ENCODE results near the gene TGFBR3L. TPM values are rescaled to one million over a fixed set of nuclear protein-coding genes. Genes with fewer than 3 reads are reported as not detected.
A peak's percentile ranks its signal among the peaks of the same experiment; 100 is the strongest.
"Not testable (repeated sequence)": the region's sequence is repeated elsewhere in the genome, so short reads cannot be mapped to it uniquely, and the experiment has no call there.

Gene TGFBR3L
- total RNA-seq, 2 experiments from 2014 or later, result 2.6 to 3.2 TPM

DNA sequence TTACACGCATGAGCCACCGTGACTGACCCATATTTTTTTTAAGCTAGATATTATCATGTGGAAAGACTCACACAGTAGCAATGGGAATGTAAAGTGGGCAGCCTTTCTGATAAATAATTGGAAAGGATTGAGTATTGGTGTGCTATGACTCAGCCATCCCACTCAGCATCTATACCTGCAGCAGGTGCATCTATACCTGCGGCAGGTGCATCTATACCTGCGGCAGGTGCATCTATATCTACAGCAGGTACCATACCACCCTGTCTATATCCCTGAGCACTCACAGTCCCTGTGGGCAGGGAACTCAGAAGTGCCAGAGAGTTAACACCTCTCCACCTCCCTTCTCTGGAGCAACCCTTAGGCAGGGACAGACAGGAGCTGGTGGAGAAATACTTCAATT lies 31.5 kb upstream of the TGFBR3L start:
- no peak overlapping the region for H3K27ac Mint-ChIP-seq
- DNase-seq, result no peak
- intact Hi-C loops (cut with DNase I, micrococcal nuclease), result no loop called here
- ATAC-seq, result no peak
- ChIA-PET POLR2A (no interaction called here), CTCF (interaction anchor here (0.6 to 0.9 kb wide), 3 partner anchors 29 to 79 kb away, joined by 3 to 4 read pairs (median 3); no protein-coding TSS in a partner anchor)
- H3K4me3 Mint-ChIP-seq, result no peak overlapping the region
- no peaks in the 10 kb centered on the region for H3K27me3 Mint-ChIP-seq
- no peaks in the 10 kb centered on the region for H3K4me1 Mint-ChIP-seq
- H3K36me3 Mint-ChIP-seq (ENCODE audit: low read depth), result no peaks in the 10 kb centered on the region
- H3K9me3 Mint-ChIP-seq (ENCODE audit: low read depth), result no peaks in the 10 kb centered on the region

DNA sequence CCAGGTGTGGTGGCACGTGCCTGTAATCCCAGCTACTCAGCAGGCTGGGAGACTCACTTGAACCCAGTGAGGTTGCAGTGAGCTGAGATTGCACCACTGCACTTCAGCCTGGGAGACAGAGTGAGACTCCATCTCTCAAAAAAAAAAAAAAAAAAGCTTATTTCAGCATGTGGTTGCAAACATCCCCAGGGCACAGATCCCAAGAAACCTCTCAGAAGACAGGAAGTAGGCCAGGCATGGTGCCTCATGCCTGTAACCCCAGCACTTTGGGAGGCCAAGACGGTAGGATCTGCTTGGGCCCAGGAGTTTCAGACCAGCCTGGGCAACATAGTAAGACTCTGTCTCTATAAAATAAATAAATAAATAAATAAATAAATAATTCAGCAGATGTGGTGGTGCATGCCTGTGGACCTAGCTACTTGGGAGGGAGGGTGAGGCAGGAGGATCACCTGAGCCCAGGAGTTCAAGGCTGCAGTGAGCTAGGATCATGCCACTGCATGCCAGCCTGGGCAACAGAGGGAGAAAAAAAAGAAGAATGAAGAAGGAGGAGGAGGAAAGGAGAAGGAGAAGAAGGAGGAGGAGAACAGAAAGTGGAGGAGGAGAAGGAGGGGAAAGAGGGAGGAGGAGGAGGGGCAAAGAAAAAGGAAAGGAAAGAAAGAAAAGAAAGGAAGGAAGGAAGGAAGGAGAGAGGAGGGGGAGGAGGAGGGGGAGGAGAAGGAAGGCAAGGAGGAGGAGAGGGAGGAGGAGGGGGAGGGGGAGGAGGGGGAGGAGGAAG lies 30.6 kb upstream of the TGFBR3L start:
- POLR2A ChIA-PET, result no interaction called here
- DNase-seq (no peak), ATAC-seq (no peak)
- Mint-ChIP-seq H3K9me3 (ENCODE audit: low read depth) (no peaks in the 10 kb centered on the region), H3K4me1 (no peaks in the 10 kb centered on the region), H3K36me3 (ENCODE audit: low read depth) (no peaks in the 10 kb centered on the region), H3K27ac (no peak overlapping the region), H3K4me3 (no peak overlapping the region), H3K27me3 (peaks cover 3% of the 10 kb centered on the region)
- intact Hi-C loops (cut with DNase I, micrococcal nuclease), result no loop called here
- CTCF ChIA-PET, result interaction anchor here (0.6 to 0.9 kb wide), 2 partner anchors 30 to 79 kb away, joined by 3 read pairs; no protein-coding TSS in a partner anchor

DNA sequence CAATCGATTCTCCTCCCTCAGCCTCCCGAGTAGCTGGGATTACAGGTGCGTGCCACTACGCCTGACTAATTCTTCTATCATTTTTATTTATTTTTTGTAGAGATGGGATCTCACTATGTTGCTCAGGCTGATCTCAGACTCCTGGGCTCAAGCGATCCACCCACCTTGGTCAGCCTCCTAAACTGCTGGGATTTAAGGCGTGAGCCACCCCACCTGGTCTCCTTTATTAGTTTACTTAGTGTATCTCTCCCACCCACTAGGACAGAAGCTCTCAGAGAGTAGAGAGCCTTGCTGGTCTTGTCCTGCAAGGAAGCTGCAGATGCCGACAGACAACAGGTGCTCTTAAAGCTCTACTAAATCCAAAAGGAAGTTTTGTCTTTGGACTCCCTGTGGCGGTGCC lies 28.8 kb upstream of the TGFBR3L start:
- ChIA-PET POLR2A (no interaction called here), CTCF (interaction anchor here (1.2 to 1.5 kb wide), 2 partner anchors 10 to 13 kb away, joined by 3 to 4 read pairs; no protein-coding TSS in a partner anchor)
- H3K36me3 Mint-ChIP-seq (ENCODE audit: low read depth), result no peaks in the 10 kb centered on the region
- DNase-seq (no peak), ATAC-seq (no peak)
- no peaks in the 10 kb centered on the region for H3K9me3 Mint-ChIP-seq (ENCODE audit: low read depth)
- H3K4me1 Mint-ChIP-seq, result no peaks in the 10 kb centered on the region
- no peak overlapping the region for H3K27ac Mint-ChIP-seq
- no peak overlapping the region for H3K4me3 Mint-ChIP-seq
- intact Hi-C loops (cut with DNase I, micrococcal nuclease), result no loop called here
- H3K27me3 Mint-ChIP-seq, result peaks cover 4% of the 10 kb centered on the region

DNA sequence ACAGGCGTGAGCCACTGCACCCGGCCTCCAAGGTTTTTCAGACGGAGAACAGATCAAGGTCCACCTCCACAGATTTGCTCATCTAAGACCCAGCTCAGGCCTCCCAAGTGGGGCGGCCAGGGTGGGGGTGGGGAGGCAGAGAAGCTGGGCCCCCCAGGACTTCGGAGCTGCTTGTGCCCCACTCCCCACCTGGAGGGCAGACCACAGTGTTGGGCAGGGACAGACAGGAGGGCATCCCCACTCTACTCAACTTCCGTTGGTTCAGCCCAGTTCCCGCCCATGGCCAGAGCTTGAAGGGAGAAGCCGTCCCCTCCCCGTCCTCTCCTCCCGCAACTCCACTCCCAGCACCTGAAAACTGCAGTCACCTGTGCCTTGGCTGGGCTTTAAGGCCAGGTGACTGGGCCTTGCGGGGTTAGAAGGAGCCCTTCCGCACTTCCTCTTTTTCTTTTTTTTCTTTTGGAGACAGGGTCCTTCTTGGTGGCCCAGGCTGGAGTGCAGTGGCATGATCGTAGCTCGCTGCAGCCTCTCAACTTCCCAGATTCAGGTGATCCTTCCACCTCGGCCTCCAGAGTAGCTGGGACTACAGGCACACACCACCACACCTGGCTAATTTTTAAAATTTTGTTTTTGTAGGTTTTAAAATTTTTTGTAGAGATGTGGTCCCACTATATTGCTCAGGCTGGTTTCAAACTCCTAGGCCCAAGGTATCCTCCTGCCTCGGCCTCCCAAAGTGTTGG lies 27.1 kb upstream of the TGFBR3L start:
- H3K4me3 Mint-ChIP-seq, result no peak overlapping the region
- H3K36me3 Mint-ChIP-seq (ENCODE audit: low read depth), result no peaks in the 10 kb centered on the region
- DNase-seq, result no peak
- ChIA-PET CTCF (interaction anchor here (0.6 kb wide), 1 partner anchor 21 kb away, joined by 4 read pairs; no protein-coding TSS in a partner anchor), POLR2A (interaction anchor here (0.6 kb wide), 1 partner anchor 172 kb away, joined by 3 read pairs; no protein-coding TSS in a partner anchor)
- ATAC-seq, result no peak
- H3K4me1 Mint-ChIP-seq, result no peaks in the 10 kb centered on the region
- no peak overlapping the region for H3K27ac Mint-ChIP-seq
- H3K27me3 Mint-ChIP-seq, result peaks cover 6% of the 10 kb centered on the region
- H3K9me3 Mint-ChIP-seq (ENCODE audit: low read depth), result no peaks in the 10 kb centered on the region
- intact Hi-C loops (cut with DNase I, micrococcal nuclease), result loop anchor here in 1 of 2 experiments (2.0 kb wide), 1 partner anchor 15 kb away; no protein-coding TSS in a partner anchor

DNA sequence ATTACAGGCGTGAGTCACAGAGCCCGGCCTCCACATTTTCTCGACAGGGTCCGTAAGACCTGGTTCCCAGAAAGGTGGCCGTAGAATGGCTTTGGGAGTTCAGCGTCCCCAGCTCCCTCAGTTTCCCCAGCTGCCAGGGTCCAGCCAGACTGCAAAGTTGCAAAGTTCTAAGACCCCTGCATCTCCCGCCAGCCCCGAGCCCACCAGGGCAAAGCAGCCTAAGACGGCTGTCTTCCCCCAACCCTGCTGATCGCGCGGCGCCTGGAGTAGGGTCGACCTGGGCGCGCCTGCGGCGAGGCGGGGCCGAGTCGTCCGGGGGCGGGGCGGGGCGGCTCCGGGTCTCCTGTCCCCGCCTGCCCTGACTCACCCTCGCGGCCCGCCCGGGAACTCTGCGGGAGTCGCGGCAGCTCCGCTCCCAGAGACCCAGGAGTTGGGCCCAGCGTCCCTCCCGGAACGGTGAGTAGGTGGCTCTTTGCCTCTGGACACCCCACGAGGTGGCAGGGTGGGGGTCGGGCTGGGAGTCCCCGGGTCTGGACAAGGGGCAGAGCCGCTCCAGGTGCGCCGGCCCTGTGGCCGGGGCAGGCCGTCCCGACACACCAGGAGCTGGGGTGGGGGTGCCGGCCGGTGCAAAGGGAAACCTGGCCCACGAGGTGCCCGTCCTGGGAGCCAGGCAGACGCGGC lies 26.3 kb upstream of the TGFBR3L start, which contains the start of gene LRRC8E:
TSS of gene LRRC8E (plus strand) at position 366 of the 681 bp plus-strand sequence. CDS start 7,094 bp downstream, outside the sequence.
- DNase-seq (peak; percentile 71), ATAC-seq (peak; percentile 94)
- H3K4me3 Mint-ChIP-seq, result no peak within 1 kb of the TSS
- no peaks in the 10 kb centered on the region for H3K4me1 Mint-ChIP-seq
- H3K36me3 Mint-ChIP-seq (ENCODE audit: low read depth), result no peaks in the 10 kb centered on the region
- POLR2A ChIA-PET, result no interaction called here
- CTCF ChIA-PET, result no interaction called here
- no peak within 1 kb of the TSS for H3K27ac Mint-ChIP-seq
- H3K27me3 Mint-ChIP-seq, result peaks cover 6% of the 10 kb centered on the region
- intact Hi-C loops (cut with DNase I, micrococcal nuclease), result loop anchor here in 1 of 2 experiments (2.0 kb wide), 1 partner anchor 15 kb away; no protein-coding TSS in a partner anchor
- H3K9me3 Mint-ChIP-seq (ENCODE audit: low read depth), result no peaks in the 10 kb centered on the region

DNA sequence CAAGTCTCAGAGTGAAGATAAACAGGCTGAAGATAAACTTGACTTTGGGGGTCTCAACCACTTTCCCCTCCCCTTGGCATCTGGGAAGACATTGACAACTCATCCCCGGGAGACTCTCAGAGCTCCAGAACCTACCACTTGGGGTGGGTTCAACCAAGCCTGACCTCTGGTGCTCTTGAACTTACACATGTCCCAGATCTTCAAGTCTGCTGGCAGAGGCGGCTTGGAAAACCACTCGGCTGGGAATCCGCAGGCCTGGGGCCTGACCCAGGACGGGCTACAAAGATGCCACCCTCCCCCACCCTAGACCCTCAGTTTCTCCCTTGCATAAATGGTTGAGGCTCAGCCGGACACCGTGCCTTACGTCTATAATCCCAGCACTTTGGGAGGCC lies 25.8 kb upstream of the TGFBR3L start:
- Mint-ChIP-seq H3K9me3 (ENCODE audit: low read depth) (no peaks in the 10 kb centered on the region), H3K27ac (no peak overlapping the region), H3K4me1 (no peaks in the 10 kb centered on the region), H3K27me3 (peaks cover 6% of the 10 kb centered on the region), H3K36me3 (ENCODE audit: low read depth) (no peaks in the 10 kb centered on the region), H3K4me3 (no peak overlapping the region)
- ATAC-seq, result no peak
- DNase-seq, result no peak
- intact Hi-C loops (cut with DNase I, micrococcal nuclease), result loop anchor here in 1 of 2 experiments (2.0 kb wide), 1 partner anchor 16 kb away; no protein-coding TSS in a partner anchor
- CTCF ChIA-PET, result interaction anchor here (0.7 kb wide), 1 partner anchor 55 kb away, joined by 3 read pairs; the partner anchor contains the start of gene TIMM44
- POLR2A ChIA-PET, result no interaction called here

DNA sequence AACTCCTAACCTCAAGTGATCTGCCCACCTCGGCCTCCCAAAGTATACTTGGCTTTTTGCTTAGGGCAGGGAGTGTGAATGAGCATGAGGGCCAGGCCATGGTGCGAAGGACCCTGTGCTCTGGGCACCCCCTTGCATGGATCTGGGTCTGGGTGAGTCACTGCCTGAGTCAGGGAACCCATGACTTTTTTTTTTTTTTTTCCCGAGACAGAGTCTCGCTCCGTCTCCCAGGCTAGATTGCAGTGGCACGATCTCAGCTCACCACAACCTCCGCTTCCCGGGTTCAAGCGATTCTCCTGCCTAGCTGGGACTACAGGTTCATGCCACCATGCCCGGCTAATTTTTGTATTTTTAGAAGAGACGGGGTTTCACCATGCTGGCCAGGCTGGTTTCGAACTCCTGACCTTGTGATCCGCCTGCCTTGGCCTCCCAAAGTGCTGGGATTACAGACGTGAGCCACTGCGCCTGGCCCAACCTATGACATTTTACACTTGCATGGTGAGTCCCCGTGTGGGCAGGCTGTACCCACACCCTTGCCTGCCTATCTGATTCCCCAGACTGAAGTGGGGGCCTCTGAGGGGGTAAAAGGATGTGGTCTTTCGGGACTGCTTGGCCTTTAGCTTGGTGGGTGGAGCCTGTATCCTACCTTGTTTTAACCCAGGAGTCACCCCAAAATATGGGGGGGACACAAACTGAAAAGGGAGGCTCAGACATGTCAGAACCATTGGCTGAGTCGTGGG lies 21.1 kb upstream of the TGFBR3L start:
- H3K27ac Mint-ChIP-seq; H3K9me3 Mint-ChIP-seq (ENCODE audit: low read depth); POLR2A ChIA-PET; H3K36me3 Mint-ChIP-seq (ENCODE audit: low read depth); H3K4me1 Mint-ChIP-seq; intact Hi-C loops (cut with DNase I, micrococcal nuclease); DNase-seq; H3K4me3 Mint-ChIP-seq; H3K27me3 Mint-ChIP-seq; ATAC-seq: not testable (repeated sequence)
- CTCF ChIA-PET, result interaction anchor here (1.3 kb wide), 1 partner anchor 40 kb away, joined by 3 read pairs; no protein-coding TSS in a partner anchor

DNA sequence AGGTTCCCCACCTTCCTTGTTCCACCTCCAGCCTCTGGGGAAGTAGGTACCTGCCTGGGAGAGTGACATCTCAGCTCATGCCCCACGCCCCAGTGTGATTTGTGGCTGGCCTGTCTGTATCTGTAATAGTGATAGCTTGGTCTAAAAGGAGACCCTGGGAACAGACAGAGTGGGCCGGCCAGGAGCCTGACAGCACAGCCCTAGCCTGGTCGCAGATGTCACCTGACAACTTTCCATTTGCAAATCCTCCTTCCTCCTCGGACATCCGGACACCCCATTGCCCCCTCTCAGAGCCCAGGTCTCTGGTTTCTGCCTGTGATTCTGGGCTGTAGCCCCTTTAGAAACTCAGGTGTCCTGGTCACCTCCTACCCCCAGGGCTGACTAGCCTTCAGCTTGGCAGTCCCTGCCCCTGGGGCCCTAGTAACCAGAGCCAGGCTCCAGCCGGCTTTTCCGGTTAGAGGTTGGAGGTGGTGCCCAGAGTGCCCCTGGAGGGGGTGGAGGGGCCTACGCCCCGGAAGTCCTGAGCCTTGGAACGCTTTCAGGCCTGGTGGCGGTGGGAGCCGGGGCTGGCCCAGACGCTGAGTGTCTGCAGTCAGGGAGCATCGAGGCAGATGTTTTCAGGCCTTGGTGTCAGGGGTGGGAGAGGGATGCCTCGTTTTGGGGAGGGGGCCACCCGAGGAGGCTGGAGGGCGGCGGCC lies 19.9 kb upstream of the TGFBR3L start:
- intact Hi-C loops (cut with DNase I, micrococcal nuclease), result no loop called here
- H3K9me3 Mint-ChIP-seq (ENCODE audit: low read depth), result no peaks in the 10 kb centered on the region
- DNase-seq (no peak), ATAC-seq (no peak)
- H3K4me3 Mint-ChIP-seq, result no peak overlapping the region
- ChIA-PET CTCF (interaction anchor here (0.6 kb wide), 1 partner anchor 218 kb away, joined by 3 read pairs; no protein-coding TSS in a partner anchor), POLR2A (no interaction called here)
- no peaks in the 10 kb centered on the region for H3K4me1 Mint-ChIP-seq
- H3K36me3 Mint-ChIP-seq (ENCODE audit: low read depth), result no peaks in the 10 kb centered on the region
- no peak overlapping the region for H3K27ac Mint-ChIP-seq
- H3K27me3 Mint-ChIP-seq, result peaks cover 5% of the 10 kb centered on the region

DNA sequence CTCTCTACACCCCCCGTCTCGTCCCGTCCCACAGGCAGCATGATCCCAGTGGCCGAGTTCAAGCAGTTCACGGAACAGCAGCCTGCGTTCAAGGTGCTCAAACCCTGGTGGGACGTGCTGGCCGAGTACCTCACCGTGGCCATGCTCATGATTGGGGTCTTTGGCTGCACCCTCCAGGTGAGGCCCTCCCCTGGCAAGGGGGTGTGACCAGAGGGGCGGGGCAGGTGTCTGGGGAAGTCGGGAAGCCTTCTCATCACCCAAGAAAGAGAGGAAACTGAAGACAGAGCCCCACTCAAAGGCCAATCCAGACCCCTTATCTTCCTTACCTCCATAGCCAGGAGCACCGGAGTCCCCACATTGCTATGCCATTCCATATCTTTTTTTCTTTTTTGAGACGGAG lies 19.1 kb upstream of the TGFBR3L start:
- POLR2A ChIA-PET, result no interaction called here
- ATAC-seq, result no peak
- Mint-ChIP-seq H3K4me1 (no peaks in the 10 kb centered on the region), H3K4me3 (no peak overlapping the region), H3K9me3 (ENCODE audit: low read depth) (no peaks in the 10 kb centered on the region), H3K27me3 (peaks cover 5% of the 10 kb centered on the region), H3K27ac (no peak overlapping the region), H3K36me3 (ENCODE audit: low read depth) (no peaks in the 10 kb centered on the region)
- no peak for DNase-seq
- CTCF ChIA-PET, result no interaction called here
- intact Hi-C loops (cut with DNase I, micrococcal nuclease), result no loop called here

DNA sequence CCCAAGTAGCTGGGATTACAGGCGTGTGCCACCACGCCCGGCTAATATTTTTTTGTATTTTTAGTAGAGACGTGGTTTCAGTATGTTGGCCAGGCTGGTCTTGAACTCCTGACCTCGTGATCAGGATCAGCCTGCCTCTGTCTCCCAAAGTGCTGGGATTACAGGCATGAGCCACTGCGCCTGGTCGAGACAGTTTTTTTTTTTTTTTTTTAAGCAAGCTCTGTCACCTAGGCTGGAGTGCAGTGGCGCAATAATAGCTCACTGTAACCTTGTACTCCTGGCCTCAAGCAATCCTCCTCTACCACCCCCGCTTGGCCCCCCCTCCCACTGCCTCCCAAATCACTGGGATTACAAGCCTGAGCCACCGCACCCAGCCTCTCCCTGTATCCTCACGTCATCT lies 17.3 kb upstream of the TGFBR3L start:
- H3K36me3 Mint-ChIP-seq (ENCODE audit: low read depth), result no peaks in the 10 kb centered on the region
- H3K4me3 Mint-ChIP-seq, result no peak overlapping the region
- ATAC-seq (no peak), DNase-seq (no peak)
- H3K9me3 Mint-ChIP-seq (ENCODE audit: low read depth), result no peaks in the 10 kb centered on the region
- intact Hi-C loops (cut with DNase I, micrococcal nuclease), result no loop called here
- ChIA-PET CTCF (interaction anchor here (0.6 to 1.2 kb wide), 3 partner anchors 45 to 478 kb away, joined by 3 to 5 read pairs (median 3); no protein-coding TSS in a partner anchor), POLR2A (no interaction called here)
- H3K27me3 Mint-ChIP-seq, result peaks cover 3% of the 10 kb centered on the region
- H3K4me1 Mint-ChIP-seq, result no peaks in the 10 kb centered on the region
- no peak overlapping the region for H3K27ac Mint-ChIP-seq
